GM18520 (cell line): ENCODE measurements around the gene MGARP.
A peak's percentile ranks its signal among the peaks of the same experiment; 100 is the strongest.
"Not testable (repeated sequence)": the region's sequence is repeated elsewhere in the genome, so short reads cannot be mapped to it uniquely, and the experiment has no call there.

Source experiments
- ATAC-seq: cut with Tn5 transposase; IDR thresholded peaks from one replicate; pipeline ENCODE4 v1.9.1; 2021; ENCODE audit not compliant: unreplicated experiment

MGARP gene

DNA sequence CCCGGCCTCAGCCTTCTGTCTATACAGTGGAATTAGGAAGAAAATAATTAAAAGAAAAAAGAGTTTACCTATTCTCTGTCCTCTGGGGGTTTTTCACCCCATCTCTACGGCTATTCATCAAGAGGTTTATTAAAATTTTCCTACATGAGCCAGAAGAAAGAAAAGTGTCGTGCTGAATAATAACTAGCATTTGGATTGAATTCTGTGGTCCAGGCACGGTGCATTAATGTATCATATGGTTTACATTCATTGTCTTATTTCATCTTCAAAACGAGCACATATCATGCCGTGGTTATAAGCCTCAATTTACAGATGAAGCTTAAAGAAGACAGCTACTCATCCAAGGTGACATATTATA lies 15.9 kb upstream of the MGARP start:
- no peak for ATAC-seq

DNA sequence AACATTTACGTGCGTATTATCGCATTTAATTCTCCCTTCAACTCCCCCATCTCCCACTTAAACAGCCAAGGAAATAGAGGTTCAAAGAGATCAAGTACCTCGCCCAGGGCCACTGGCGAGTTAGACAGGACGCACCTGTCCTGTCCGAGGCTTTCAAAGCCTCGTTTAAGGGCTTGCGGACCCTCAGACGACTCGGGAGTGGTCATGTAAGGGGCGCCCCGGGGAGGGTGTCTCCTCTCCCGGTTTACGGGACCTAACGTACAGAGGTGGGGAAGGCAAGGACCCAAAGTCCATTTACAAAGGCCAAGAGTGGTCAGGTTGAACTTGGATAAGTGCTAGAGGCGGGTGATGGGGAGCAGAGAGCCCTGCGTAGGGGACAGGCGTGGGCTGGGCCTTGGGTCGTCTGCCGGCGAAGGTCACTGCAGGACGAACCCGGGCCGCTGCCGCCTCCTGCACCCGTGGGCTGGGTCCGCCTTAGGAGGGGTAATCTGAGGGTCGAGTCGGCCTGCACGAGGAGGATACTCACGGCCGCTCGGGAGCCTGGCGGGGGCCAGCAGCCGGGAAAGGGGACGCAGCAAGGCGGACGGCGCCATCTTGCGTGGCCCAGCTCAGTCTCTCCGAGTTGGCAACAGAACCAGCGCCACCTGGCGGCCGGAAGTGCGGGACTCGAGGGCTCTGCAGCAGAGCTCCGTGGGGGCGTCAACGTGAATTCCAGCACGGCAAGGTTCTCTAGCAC lies 15.3 kb upstream of the MGARP start:
- ATAC-seq = peak; percentile 91

DNA sequence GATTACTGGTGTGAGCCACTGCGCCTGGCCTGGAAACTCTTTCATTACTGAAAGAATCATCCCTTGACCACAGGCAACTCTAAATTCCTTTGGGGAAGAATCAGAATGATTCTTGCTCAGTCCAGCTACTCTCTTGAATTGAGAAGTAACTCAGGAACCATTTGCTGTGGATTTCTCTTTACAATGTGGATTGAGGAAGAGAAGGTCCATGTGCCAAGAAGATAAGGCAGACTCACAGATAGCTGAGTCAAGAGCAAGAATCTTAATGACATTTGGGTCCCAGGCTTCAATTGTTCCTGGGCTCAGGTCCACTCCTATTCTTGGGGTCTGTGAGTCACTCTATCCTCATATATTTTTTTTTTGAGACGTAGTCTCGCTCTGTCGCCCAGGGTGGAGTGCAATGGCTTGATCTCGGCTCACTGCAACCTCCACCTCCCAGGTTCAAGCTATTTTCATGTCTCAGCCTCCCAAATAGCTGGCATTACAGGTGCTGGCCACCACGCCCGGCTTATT lies 6.2 kb upstream of the MGARP start:
- ATAC-seq = no peak

DNA sequence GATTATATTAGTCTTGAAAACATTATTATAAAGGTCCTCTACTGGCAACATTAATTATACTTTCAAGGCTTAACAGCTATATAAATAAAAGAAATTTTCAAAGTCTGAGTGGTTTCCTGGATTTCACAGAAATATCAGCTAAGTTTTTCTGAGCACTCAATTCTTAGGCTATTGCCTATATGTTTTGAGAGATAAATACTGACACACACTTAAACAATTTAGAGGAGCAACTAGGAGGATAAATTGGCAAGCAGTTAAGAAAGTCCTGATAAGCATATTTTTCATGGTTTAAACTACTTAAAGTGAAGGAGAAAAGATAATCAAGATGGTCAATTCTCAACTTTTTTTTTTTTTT lies 2.7 kb upstream of the MGARP start:
- no peak for ATAC-seq

DNA sequence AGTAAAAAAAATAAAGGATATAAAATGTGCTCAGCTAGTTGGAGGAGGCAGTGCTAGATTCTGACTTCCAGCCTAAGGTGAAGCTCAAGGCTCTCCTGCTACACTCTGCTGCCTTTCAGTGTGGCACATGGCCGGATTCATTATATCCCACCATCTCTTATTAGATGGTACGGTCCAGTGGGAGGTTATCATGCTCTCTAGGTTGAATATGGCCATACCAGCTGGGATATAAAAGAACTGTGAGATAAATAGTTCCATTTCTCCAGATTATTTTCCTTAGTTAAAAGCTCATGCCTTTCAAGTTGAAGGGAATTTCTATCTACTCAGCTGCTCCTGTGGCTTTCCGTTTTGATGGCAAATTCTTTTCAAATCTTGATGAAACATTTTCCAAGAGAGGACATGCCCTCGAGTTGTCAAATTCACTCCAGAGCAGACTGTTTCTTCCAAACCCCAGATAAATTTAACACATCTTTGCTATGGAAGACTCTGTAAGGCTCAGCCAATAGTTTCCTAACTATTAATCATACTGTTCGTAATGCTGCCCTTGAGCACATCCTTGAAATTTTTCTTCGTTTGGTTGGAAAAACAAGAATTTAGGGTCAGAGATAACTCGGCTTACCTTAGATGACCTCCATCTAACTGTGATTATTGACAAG lies 2.2 kb upstream of the MGARP start:
- no peak for ATAC-seq

DNA sequence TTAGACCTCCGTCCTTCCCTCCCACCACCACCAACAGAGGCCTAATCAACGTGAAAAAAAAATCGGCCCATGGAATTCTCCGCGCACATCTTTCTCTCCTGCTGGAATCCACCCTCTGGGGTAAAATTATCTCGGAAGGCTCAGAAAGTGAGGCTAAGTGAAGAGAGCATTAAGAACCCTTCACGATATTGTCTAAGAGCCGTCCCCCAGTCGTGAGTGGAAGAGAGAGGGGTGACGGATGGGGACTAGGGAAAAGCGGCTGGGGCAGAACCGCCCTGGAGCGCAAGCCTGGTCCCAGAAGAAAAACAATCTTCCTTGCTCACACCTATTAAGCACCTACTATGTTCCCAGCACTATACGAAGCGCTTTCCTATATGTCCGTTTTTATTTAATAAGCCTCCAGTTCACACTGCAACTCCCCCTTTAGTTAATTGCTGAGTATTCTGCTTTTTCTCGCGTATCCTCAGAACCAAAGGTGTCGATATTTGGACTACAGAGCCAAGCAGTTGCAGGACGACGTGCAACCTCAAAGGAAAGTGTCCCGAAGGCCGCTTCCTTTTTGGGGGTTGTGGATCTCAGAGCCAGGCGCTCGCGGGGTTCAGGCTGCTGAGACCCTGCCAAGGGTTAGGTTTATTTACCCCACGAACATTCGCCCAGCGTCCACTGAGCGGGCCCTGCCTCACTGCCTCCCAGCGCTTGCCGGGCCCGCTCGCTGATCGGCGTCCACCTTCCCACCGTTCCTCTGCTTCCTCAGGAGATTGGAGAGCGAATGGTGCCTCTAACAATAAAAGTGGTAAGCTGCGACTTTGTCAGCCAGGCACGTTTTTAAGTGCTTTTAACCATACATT lies 889 bp downstream of the MGARP start:
- no peak for ATAC-seq

DNA sequence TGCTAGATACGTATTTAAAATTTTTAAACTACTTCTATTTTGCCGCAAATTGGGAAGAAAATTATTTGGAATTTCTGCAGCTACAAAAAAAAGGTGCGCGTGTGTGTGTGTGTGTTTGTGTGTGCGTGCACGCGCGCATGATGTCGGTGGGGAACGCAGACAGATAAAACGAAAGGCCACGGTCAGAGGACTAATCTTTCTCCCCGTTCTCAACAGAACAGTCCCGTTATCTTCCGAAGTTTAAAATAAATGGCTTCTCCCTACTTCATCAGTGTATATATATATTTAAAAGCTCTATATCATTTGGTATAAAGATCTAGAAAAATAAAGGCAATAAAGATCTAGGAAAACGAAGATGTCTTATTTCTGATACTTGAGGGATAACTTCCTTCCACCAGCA lies 1.5 kb downstream of the MGARP start:
- ATAC-seq = no peak

DNA sequence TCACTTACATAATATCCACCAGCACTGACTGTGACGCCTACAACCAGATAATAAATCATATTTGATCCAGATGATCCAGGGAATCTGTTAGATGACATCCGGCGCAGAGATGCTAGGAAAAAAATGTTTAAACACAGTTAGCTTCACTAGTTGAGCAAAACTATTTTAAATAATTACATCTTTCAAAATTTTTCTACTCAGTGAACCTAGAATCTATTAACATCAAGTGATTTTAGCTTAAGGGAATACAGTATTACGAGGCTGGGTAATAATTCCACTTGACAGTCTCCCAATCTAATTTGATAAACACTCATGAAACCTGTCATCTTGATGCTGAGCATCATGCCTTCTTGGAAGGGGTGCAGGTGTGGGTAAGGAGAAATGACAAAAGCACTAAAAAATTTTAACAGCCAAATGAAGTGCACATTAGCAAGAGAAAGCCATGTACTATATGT lies 4.7 kb downstream of the MGARP start:
- no peak for ATAC-seq

DNA sequence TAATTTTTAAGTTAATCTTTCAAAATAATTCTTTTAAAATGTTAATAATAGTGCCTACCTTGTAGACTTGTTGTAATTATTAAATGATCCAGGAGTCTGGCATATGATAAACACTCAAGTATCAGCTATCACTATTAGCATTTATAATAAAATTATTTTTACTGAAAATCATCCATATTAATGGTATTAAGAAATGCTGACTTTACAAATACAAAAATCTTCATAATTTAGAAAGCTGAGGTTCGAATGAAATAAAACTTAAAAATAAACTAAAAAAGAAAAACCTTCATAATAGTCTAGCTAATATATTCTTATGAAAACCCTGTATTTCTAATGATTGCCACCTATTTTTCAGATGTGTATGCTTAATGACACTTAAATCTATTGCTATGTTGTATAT lies 5.2 kb downstream of the MGARP start:
- ATAC-seq = no peak

DNA sequence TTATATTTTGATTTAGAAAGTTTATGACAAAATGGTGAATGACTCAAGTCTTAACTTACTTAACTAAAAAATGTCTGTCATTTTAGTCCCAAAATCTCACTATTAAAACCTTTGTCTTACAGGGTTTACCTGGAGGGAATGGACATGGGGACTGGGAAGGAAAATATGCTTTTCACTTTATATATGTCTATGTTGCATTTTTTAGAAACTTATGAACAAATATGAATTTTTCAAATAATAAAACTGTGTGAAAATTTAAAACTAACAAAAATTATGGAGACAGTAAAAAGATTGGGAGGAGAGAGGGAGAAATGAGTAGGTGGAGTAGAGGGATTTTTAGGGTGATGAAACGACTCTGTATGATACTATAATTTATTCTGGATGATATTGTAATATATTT lies 6.2 kb downstream of the MGARP start:
- ATAC-seq = no peak

DNA sequence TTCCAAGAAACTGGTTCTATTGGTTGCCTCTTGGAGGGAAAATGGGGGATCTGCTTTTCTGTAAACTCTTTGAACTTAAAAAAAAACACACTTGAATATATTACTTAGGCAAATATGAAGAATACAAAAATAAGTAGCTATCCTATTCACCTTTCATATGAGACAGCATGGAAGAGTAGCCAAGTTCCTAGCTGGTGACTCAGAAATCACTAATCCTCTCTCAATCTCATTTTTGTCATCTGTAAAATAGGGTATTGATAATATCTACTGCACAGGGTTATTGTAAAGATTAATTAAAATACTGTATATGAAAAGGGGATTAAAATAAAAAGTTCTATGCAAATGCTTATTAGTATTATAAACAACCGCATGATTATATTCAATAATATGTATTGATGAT lies 12.7 kb downstream of the MGARP start:
- ATAC-seq = no peak

DNA sequence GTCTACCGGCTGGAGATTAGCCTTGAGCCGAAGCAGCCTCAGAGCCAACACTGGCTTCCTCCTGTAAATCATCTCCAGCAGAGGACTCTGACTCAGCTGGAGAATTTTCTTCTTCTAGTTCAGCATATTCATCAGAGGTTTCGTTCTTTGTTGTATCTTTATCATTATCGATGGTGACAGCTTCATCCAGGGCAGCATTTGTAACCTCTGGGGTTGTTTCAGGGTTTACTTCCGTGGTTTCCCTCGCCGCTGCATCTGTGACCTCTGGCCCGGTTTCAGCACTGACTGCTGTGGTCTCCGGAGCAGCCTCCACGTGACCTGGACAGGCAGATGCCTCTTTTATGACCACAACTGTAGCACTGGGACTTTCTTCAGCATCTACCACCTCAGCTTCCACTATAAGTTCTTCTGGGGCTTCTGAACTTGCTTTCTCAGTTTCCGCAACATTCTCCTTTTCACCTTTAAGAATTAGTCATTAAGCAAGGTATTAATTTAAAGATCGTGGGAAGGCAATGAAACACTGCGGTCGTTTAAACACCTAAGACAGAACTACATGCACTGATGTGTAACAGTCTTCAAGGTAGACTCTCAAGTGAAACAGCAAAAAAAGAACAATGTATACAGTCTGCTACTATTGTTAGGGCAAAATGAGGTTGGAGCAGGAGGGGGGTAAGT lies 13.3 kb downstream of the MGARP start:
- peak; percentile 91 for ATAC-seq

DNA sequence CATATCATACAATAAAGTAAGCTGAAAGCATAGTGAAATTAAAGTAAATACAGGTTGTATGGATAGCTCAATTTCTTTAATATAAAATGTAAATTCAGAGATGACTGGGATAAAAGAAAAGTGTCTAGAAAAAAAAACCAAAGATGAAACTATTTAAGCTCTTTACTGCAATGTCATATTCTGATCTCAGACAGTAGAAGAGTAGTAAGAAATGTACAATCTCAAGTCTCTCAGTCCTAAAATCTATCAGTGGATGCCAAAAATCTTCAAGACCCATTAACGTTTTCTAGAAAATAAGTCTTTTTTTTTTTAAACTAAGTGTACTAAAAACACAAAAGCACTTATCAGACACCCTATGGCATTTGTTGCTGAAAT lies 13.8 kb downstream of the MGARP start:
- no peak for ATAC-seq

DNA sequence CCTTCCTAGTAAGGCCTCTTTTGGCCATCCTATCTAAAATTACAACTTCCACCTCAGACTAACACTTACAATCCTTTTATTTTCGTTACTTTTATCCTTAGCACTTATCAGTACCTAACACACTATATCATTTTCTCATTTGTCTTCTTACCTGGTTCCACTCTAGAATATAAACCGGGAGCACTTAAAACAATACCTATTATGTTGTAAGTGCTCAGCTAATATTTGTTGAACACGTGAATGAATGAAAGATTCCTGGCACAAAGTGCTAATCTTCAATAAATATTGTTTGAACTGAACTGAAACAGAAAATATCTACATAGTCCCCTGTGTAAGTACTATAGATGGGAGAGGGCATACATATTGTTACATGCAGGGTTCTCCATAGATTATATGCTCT lies 14.4 kb downstream of the MGARP start:
- no peak for ATAC-seq

DNA sequence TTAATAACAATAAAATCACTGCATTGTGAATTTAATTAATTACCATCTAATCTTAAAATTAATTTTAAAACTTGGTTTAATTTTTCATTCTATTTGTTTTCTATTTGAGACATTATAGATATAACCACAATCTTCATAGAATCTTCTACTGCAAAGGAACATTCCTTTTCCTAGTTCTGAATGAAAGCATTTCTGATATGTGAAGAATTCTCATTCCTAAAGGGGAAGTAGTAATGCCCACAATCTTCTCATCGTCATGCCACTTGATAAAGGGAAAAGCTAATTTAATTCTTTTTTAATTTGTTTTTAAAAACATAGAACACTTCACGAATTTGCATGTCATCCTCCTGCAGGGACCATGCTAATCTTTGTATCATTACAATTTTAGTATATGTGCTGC lies 23.7 kb downstream of the MGARP start:
- no peak for ATAC-seq

DNA sequence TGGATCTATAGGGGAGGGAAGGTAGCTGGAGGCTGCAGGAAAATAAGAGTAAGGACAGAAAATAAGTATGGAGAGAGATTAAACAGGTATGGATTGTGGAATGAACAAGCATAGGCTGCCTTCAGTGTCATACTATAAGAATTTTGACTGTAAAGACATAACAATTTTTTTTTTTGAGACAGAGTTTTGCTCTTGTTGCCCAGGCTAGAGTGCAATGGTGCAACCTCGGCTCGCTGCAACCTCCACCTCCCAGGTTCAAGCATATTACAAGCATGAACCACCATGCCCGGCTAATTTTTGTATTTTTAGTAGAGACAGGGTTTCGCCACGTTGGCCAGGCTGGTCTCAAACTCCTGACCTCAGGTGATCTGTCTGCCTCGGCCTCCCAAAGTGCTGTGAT lies 24.4 kb downstream of the MGARP start:
- ATAC-seq = not testable (repeated sequence)

DNA sequence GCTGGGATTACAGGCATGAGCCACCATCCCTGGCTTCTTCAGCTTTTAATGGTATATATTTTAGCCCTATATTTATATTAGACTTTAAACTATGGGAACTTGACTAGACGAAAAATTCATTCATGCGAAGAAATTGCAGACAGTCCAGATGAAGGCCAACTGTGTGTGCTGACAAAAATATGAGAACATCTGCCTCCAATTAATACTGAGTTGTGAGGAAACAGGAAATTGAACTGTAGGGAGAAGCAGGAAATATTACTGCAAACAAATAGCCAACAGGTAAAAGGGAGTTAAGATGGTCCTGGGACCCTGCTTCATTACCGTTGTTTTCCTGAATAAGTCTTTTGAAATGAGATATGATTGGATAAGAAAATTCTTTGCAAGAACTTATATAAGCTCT lies 26.3 kb downstream of the MGARP start:
- ATAC-seq = no peak

DNA sequence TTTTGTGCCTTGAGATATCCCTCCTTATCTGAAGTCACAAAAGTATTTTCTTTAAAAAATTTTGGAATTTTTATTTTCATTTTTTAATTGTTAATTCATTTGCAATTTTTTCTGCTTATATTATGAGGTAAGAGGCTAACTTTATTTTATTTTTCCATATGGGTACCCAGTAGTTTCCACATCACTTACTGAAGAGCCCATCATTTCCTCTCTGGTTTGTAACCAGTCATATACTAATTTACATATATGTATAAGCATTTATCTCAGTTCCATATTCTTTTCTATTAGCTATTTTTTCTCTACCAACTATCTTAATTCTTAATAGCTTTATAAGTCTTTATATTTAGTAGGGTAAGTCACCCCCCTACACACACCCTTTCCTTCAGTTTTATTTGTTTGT lies 27.0 kb downstream of the MGARP start:
- no peak for ATAC-seq

DNA sequence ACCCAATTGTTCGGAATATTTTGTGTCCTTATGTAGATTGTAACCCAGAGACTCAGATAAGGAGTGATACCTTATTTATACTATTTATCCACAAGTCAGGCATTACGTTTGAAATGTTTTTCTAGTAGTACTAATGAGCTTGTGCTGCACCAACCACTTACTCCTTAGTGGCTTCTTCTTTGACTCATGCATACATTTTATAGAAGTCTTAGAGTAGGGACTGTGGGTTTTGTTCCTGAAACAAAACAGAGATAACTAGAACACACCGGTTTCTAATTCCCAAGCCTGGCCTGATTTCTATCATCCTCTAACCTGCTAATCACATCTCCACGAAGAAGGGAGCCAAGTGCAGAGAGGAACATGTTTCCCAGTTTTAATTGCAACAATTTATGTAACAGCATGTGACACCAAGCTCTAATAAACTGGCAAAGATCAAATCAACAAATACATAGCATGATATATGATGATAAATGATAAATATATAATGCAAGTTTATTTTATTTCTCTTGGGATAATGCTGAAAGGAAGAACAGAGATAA lies 32.3 kb downstream of the MGARP start:
- ATAC-seq = no peak

DNA sequence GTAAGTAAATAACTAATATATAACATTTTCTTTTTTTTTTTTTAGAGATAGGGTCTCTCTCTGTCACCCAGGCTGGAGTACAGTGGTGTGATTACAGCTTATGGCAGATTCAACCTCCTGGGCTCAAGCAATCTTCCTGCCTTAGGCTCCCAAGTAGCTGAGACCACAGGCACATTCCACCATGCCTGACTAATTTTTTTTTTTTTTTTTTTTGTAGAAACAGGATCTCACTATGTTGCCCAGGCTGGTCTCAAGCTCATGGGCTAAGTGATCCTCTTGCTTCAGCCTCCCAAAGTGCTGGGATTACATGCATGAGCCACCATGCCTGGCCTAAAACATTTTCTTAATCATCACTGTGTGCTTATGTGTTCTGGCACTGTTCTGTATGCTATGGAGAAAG lies 32.8 kb downstream of the MGARP start:
- ATAC-seq = no peak

DNA sequence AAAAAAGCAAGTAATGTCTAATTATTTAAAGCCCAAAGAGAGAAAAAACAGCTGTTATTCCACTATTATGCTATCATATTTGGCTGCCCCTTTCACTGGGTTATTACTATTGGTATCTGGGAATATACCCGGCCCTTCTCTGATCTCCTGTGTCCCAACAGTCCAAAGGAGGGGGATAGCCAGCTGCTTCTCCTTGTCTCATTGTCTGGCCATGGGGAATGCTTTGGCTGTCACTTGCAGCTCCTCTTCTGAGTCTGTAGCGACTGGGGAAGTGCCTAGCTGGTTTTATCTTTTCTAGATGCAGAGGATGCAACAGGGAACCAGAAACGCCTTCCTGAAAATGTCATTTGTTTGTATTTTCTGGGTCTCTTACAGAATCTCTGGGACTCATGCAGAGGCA lies 33.9 kb downstream of the MGARP start:
- no peak for ATAC-seq
